SK-N-MC (cell line): ENCODE data around the gene CRISPLD2.

ENCODE experiments used
- EZH2 ChIP-seq: fragments of 200-600 bp; sonication (generic); IDR thresholded peaks from one replicate; pipeline ENCODE4 v1.6.1; 2017; ENCODE audit warnings: antibody characterized with exemption
- POLR2AphosphoS5 ChIP-seq: IDR thresholded peaks from 2 replicates; pipeline ENCODE4 v1.6.1; 2012; ENCODE audit warnings: mild to moderate bottlenecking, low read depth, low read length, borderline replicate concordance

DNA sequence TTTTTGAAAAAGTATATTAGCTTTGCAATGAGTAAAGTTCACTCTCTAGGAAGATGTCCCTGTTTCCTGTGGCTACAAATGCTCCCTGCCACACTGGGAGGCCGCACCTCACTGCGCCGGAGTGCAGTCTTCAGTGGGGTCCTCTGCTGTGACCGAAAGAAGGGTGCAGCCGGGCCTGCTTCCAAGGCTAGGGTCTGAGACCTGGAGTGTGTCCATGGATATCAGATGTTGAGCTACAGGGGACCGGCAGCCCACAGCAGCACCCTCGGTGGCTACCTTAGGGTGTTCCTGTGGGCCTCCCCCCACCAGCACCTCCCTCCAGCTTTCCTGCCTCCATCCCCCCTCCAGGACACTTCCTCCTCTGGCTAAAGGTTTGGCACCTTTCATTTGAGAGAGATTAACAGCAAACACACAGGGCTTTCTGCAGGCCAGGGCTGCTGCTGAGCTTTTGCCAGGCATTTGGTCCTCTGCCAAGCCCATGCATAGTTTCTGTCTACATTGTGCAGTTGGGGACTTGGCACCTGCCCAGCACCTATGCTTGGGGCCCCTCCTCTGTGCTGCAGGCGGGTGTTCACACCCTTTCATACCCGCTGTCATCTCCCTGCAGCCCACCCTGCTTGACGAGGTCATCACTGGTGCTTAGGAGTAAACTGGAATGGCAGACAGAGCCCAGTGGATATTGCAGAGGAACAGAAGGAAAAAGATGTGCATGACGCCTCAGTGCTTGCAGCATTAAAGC, 33.8 kb upstream of the CRISPLD2 start:
- no peak for TF ChIP-seq POLR2AphosphoS5
- TF ChIP-seq EZH2: no peak
